Thymus (tissue), 11 donors: ENCODE data around the gene NR1H4. TPM values are rescaled to one million over a fixed set of nuclear protein-coding genes. Genes with fewer than 3 reads are reported as not detected.

Experiments used
- DNase-seq, 9 donors: peaks; one replicate each; pipeline ENCODE4 v3.0.0-alpha.2; 2013; ENCODE audit warnings: low spot score in 9 of 9, low read depth in 6 of 9, missing footprints in 1 of 9
- H3K27ac ChIP-seq, 2 donors: one replicate each; pipeline ENCODE4 v1.5.1; 2013; ENCODE audit warnings: control low read depth in 1 of 2, low read depth in 1 of 2, low read length in 1 of 2, mild to moderate bottlenecking in 1 of 2, moderate library complexity in 1 of 2
- H3K27me3 ChIP-seq, 2 donors: one replicate each; pipeline ENCODE4 v1.5.1; 2013; ENCODE audit warnings: low read length in 1 of 2; ENCODE audit not compliant: control insufficient read depth in 2 of 2, insufficient read depth in 1 of 2
- H3K36me3 ChIP-seq, 2 donors: one replicate each; pipeline ENCODE4 v1.5.1; 2013; ENCODE audit warnings: low read length in 1 of 2, mild to moderate bottlenecking in 1 of 2, moderate library complexity in 1 of 2; ENCODE audit not compliant: control insufficient read depth in 2 of 2, insufficient read depth in 2 of 2
- H3K4me1 ChIP-seq, 2 donors: one replicate each; pipeline ENCODE4 v1.5.1; 2013; ENCODE audit warnings: low read length in 2 of 2; ENCODE audit not compliant: control insufficient read depth in 2 of 2, insufficient read depth in 2 of 2
- H3K4me3 ChIP-seq, 2 donors: one replicate each; pipeline ENCODE4 v1.5.1; 2013; ENCODE audit warnings: low read length in 2 of 2, control low read depth in 1 of 2, mild to moderate bottlenecking in 1 of 2
- H3K9me3 ChIP-seq, 2 donors: one replicate each; pipeline ENCODE4 v1.5.1; 2013; ENCODE audit warnings: low read length in 1 of 2, mild to moderate bottlenecking in 1 of 2; ENCODE audit not compliant: control insufficient read depth in 2 of 2, insufficient read depth in 1 of 2
- WGBS: extraction: QIAGEN DNeasy Blood & Tissue Kit; methylation state at CpG from one replicate; pipeline ENCODE4 v1.1.7; 2013; 5-methylcytosine and 5-hydroxymethylcytosine counted together
- polyA plus RNA-seq: library from polyadenylated mRNA; stranded (reverse); fragments of 200-250 nt; gene quantifications from one replicate; pipeline ENCODE4 v1.2.3, GENCODE V29; 2013
- total RNA-seq: library from RNA; stranded (reverse); fragments of 120-200 nt; gene quantifications from one replicate; pipeline ENCODE4 v1.2.4, GENCODE V29; 2013
- donor health status: healthy.

Gene NR1H4
- total and polyA plus RNA-seq, 2 donors, result 0.05 to 0.23 TPM

GRCh38 chr12:100484183-100484886 lies 10.7 kb downstream of the NR1H4 start:
- WGBS, result 64% methylated on average over 6 of the region's 6 CpGs
- H3K9me3 ChIP-seq, result no peaks in the 10 kb centered on the region
- no peak for DNase-seq

DNA sequence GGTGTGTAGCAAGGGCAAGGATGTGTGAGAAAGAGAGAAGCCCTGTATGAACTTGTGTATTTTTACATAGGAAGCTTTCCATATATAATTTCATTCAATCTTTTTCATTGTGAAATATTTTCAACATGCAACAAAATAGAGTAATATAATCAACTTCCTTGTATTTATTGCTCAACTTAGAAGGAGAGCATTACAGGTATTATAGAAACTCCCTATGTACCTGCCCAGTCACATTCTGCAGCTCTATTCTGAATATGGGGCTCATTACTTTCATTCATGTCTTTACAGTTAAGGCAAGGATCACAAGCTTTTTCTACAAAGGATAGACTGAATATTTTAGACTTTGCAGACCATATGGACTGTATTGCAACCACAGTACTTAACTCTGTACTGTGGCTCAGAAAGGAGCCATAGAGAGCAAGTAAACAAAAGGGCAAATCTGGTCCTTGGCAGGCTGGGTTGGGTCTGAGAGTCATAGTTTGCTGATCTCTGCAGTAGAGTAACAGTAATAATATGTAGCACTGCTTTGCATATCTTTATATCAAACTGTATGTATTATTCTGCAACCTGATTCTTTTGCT lies 11.3 kb downstream of the NR1H4 start:
- no peaks in the 10 kb centered on the region for H3K36me3 ChIP-seq
- H3K4me1 ChIP-seq, result no peaks in the 10 kb centered on the region
- no peak overlapping the region for H3K27ac ChIP-seq
- no peak for DNase-seq
- no peak overlapping the region for H3K4me3 ChIP-seq
- no peaks in the 10 kb centered on the region for H3K9me3 ChIP-seq
- H3K27me3 ChIP-seq, result no peaks in the 10 kb centered on the region

More at GRCh38 chr12:100484183-100484886, 10.7 kb downstream of the NR1H4 start:
- no peaks in the 10 kb centered on the region for H3K4me1 ChIP-seq
- H3K36me3 ChIP-seq, result no peaks in the 10 kb centered on the region
- no peak overlapping the region for H3K4me3 ChIP-seq
- H3K27me3 ChIP-seq, result no peaks in the 10 kb centered on the region
- H3K27ac ChIP-seq, result no peak overlapping the region

GRCh38 chr12:100485983-100486382 lies 12.3 kb downstream of the NR1H4 start:
- H3K36me3 ChIP-seq, result no peaks in the 10 kb centered on the region

GRCh38 chr12:100489251-100489820 lies 15.7 kb downstream of the NR1H4 start:
- Histone ChIP-seq H3K27me3 (no peaks in the 10 kb centered on the region), H3K36me3 (no peaks in the 10 kb centered on the region), H3K4me1 (no peaks in the 10 kb centered on the region), H3K9me3 (no peaks in the 10 kb centered on the region), H3K27ac (no peak overlapping the region), H3K4me3 (no peak overlapping the region)
- DNase-seq, result no peak
- 92% methylated on average over 3 of the region's 3 CpGs for whole genome bisulfite sequencing

More at GRCh38 chr12:100485983-100486382, 12.3 kb downstream of the NR1H4 start:
- Histone ChIP-seq H3K27ac (no peak overlapping the region), H3K27me3 (no peaks in the 10 kb centered on the region), H3K4me1 (no peaks in the 10 kb centered on the region), H3K4me3 (no peak overlapping the region), H3K9me3 (no peaks in the 10 kb centered on the region)
- WGBS, result 88% methylated on average over 5 of the region's 5 CpGs
- DNase-seq, result no peak

DNA sequence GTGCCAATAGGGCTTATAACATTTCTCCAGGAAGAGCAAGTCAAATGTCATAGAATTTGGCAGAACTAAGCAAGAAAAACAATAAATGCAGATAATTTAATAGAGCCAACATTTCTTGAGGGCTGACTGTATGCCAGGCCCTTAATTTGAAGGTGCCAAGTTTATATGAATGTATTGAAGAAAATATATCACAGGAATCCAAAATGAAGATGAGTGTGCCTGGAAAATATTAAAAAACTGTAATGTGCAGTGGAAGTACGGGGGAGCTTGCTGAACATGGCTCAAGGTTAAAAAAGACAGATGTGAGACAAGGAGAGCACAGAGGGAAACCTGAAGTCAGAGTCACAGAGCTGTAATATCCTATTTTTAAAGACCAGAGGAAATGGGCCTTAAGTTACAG lies 16.4 kb downstream of the NR1H4 start:
- Histone ChIP-seq H3K9me3 (no peaks in the 10 kb centered on the region), H3K36me3 (no peaks in the 10 kb centered on the region), H3K4me3 (no peak overlapping the region), H3K27me3 (no peaks in the 10 kb centered on the region), H3K27ac (no peak overlapping the region), H3K4me1 (no peaks in the 10 kb centered on the region)
- no peak for DNase-seq
- 80% methylated on average over 1 of the region's 1 CpG for WGBS

DNA sequence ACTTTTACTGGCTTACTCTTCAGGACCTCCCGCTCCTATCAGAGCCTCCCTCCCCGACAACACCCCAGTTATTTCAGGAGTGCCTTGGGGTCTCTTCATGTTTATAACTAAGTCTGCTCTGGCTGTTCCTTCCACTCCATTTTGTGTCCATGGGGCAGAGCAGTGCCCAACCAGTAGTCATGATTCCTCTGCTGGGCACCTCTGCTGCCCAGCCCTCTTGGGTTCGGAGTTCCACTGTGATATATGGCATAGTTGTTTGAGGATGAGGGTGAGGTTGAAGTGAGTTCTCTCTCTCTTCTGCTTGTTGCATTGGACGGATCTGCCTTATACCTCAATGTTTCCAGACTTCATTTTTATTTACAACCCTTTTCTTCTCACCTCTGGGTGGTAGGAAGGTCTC lies 17.4 kb downstream of the NR1H4 start:
- no peak for DNase-seq
- no peaks in the 10 kb centered on the region for H3K27me3 ChIP-seq
- H3K4me1 ChIP-seq, result no peaks in the 10 kb centered on the region
- no peak overlapping the region for H3K27ac ChIP-seq
- 79% methylated on average over 4 of the region's 4 CpGs for WGBS
- no peak overlapping the region for H3K4me3 ChIP-seq
- no peaks in the 10 kb centered on the region for H3K9me3 ChIP-seq
- no peaks in the 10 kb centered on the region for H3K36me3 ChIP-seq

GRCh38 chr12:100493396-100494012 lies 19.8 kb downstream of the NR1H4 start:
- Histone ChIP-seq H3K27ac (no peak overlapping the region), H3K27me3 (no peaks in the 10 kb centered on the region), H3K36me3 (no peaks in the 10 kb centered on the region), H3K9me3 (no peaks in the 10 kb centered on the region), H3K4me3 (no peak overlapping the region), H3K4me1 (no peaks in the 10 kb centered on the region)
- no peak for DNase-seq
- WGBS, result 95% methylated on average over 6 of the region's 6 CpGs

GRCh38 chr12:100494026-100494425 lies 20.4 kb downstream of the NR1H4 start:
- no peaks in the 10 kb centered on the region for H3K9me3 ChIP-seq
- 93% methylated on average over 2 of the region's 2 CpGs for WGBS
- no peaks in the 10 kb centered on the region for H3K36me3 ChIP-seq
- DNase-seq, result no peak
- H3K27me3 ChIP-seq, result no peaks in the 10 kb centered on the region
- H3K4me3 ChIP-seq, result no peak overlapping the region
- H3K4me1 ChIP-seq, result no peaks in the 10 kb centered on the region
- H3K27ac ChIP-seq, result no peak overlapping the region

- no peak overlapping the region for H3K4me3 ChIP-seq
- H3K9me3 ChIP-seq, result no peaks in the 10 kb centered on the region
- no peak for DNase-seq
- no peaks in the 10 kb centered on the region for H3K4me1 ChIP-seq
- no peak overlapping the region for H3K27ac ChIP-seq
- H3K36me3 ChIP-seq, result no peaks in the 10 kb centered on the region
- no peaks in the 10 kb centered on the region for H3K27me3 ChIP-seq
- WGBS, result 94% methylated on average over 2 of the region's 2 CpGs
These were observed 20.9 kb downstream of the NR1H4 start for GRCh38 chr12:100494538-100494937.
